NOMO-1 (cell line): ENCODE data around the gene PIK3R1.
A peak's percentile ranks its signal among the peaks of the same experiment; 100 is the strongest.

Source experiments
- DNase-seq, 2 experiments: peaks; one replicate each; lab custom pipeline; 2025; ENCODE audit not compliant: unreplicated experiment in 2 of 2; lab: John Stamatoyannopoulos, UW

PIK3R1 gene

GRCh38 chr5:68319706-68320412 lies 104.3 kb downstream of the PIK3R1 start:
- no peak for DNase-seq

GRCh38 chr5:68320413-68320986 lies 104.9 kb downstream of the PIK3R1 start:
- DNase-seq: no peak

GRCh38 chr5:68325065-68325580 lies 109.6 kb downstream of the PIK3R1 start:
- DNase-seq: peak in 1 of 2 experiments; percentile 4

DNA sequence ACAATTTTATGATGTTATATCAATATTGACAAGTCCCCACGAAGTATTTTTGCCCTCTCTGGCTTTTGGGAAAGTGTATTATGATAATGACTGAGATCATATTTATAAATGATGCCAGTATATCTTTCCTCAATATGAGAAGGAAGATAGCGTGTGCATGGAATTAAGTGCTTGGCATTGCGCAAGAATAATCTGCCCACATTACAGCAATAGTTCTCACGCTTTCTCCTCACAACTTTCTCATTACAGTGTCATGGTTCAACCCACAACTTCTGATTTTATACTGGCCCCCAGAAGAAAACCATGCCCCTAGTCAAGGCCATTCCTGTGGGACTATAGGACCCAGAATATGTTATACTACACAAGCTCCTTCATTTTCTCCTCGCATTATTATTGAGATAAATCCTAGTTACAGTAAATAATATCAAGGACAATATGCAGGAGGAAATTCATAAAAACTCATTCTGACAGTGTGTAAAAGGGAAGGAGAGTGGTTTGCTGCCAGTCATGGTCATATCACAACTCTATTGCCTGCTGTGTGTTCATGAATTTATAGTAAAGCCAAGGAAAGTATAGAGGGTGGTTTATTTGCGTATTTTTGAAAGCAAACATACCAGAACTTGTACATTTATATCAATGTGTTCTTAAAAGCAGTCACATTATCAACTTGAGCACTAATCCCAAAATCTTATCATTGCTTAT lies 114.1 kb downstream of the PIK3R1 start:
- DNase-seq: peak; percentile 58

- no peak for DNase-seq
Observed at GRCh38 chr5:68330574-68330973, 115.0 kb downstream of the PIK3R1 start.

GRCh38 chr5:68331192-68332079 lies 115.9 kb downstream of the PIK3R1 start:
- peak; percentile 51 to 94 for DNase-seq

GRCh38 chr5:68332080-68332451 lies 116.5 kb downstream of the PIK3R1 start:
- peak; percentile 33 to 58 for DNase-seq

GRCh38 chr5:68332556-68332955 lies 117.0 kb downstream of the PIK3R1 start:
- DNase-seq: peak; percentile 38 to 52

- no peak for DNase-seq
Observed at GRCh38 chr5:68333649-68334552, 118.3 kb downstream of the PIK3R1 start.

DNA sequence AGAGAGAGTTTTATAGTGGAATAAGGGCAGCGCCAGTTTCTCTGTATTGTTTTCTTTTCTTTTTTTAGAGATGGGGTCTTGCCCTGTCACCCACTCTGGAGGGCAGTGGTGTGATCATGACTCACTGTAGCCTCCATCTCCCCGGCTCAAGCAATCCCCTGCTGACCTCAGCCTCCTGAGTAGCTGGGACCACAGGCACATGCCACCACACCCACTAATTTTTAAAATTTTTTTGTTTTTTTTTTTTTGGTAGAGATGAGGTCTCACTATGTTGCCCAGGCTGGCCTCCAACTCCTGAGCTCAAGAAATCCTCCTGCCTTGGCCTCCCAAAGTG lies 119.0 kb downstream of the PIK3R1 start:
- DNase-seq: no peak

- DNase-seq: no peak
Observed at GRCh38 chr5:68335075-68335474, 119.5 kb downstream of the PIK3R1 start.

- DNase-seq: no peak
Observed at GRCh38 chr5:68336200-68336599, 120.6 kb downstream of the PIK3R1 start.

GRCh38 chr5:68337235-68337634 lies 121.7 kb downstream of the PIK3R1 start:
- DNase-seq: no peak

DNA sequence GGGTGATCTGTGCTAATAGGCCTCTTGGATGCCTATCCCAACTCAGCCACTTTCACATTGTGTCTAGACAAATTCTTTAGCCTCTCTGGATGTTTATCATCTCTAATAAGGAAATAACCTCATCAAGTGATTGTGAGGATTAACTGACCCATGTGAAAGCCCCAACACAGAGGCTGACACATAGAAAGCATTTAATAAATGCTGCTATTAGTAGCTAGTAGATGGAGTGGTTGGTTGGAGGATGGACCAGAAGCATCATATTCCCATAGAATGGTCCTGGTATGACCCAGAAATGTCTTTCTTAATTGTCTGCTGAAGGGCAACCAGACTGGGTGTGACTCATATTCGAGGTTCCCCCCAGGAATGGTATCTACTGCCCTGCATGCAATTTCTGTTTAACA lies 124.4 kb downstream of the PIK3R1 start:
- DNase-seq: no peak

DNA sequence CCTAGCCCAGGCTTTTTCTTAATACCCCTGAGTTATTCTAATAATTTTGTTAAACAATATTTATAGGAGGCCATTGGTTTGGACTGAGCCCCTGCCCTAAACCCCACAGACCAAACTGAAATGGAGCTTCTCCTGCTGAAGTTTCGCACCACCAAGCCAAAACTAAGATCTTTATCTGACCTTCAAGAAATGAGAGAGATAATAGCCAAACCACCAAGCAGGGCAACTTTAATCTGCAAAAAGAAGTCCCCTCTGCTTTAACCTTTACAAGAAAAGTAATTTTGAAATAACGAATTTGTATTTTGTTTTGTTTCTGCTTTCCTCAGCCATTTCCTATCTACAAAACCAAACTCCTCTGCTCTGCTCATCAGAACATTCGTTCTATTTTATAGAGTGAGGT lies 125.5 kb downstream of the PIK3R1 start:
- DNase-seq: no peak

DNA sequence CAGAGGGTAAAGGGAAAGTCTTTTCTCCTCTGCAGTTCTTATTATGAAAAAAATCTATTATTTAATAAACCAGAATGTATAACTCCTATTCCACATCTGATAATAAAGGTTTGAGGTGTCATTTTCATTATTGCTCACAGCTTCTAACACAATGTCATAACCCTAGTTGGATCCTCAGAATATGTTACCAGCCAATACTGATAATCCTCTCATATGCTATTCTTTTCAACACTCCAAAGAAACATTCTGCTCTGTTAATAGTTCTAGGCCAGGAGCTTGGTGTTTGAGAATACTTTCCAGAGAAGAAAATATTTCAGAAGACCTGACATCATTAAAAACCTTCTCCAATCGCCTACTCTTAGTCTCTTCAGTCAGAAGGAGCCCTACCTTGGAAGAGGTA lies 127.1 kb downstream of the PIK3R1 start:
- DNase-seq: no peak

GRCh38 chr5:68343421-68343826 lies 127.9 kb downstream of the PIK3R1 start:
- DNase-seq: no peak

DNA sequence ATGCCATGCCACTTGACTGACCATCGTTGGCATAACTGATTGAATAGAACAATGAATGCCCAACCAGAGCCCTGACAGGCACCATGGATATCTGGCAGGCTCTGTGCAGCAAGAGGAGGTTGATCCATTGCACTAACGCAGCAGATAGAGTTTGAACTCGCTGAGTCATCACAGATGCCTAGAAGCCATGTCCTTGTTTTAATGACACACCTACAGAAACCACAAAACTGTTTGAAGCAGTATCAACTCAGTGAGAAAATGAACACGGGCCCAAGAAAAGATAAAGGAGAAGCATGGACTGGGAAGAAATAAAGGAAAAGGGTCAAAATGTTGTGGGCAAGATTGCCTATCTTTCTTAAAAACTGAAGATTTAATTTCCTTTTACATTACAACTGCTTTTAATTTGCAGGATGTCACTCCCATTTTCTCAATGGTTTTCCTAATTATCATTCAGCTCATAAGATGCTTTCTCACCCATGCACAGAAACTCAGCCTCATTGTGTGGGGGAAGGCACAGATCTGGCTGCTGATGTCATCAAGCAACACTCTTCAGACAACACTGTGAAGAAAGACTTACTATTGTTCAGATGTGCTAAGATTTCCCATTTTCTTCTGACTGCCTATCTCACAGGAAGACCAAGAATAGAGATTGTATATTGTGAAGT lies 129.0 kb downstream of the PIK3R1 start:
- DNase-seq: peak in 1 of 2 experiments; percentile 25

GRCh38 chr5:68345171-68345570 lies 129.6 kb downstream of the PIK3R1 start:
- no peak for DNase-seq
